ENCODE measurements around the gene SOCS7.

Gene SOCS7

DNA sequence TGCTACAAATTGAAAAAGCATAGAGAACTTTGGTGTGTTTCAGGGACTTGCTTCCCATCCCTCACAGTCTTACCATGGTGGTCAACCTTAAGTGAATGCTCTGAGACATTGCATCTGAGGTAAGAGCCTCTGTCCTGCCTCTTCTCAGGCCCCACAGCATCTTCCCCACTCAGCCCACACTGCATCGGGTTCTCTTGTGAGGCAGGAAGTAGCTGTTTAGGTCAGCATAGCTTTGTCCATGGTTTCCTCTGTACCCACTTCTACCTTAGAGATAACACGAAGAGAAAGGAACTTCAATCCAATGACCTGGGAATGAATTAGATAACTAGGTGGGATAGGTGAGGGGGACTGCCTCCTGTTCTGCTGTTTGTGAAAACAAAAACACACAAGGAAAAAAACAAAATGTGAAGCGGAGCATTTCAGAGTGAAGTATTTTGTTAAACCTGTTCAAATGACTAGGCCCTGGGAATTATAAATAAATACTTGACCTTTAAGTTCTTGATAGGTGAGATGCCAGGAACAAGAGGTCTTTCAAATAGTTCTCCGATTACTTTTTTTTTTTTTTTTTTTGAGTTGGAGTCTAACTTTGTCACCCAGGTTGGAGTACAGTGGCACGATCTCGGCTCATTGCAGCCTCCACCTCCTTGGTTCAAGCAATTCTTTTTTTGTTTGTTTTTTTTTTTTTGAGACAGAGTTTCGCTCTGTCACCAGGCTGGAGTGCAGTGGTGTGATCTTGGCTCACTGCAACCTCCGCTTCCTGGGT lies 17.7 kb downstream of the SOCS7 start:
- Mint-ChIP-seq H3K9me3 (no peaks in the 10 kb centered on the region), H3K27me3 (no peaks in the 10 kb centered on the region), H3K27ac (no peak overlapping the region), H3K36me3 (peaks cover 52% of the 10 kb centered on the region), H3K4me1 (no peaks in the 10 kb centered on the region), H3K4me3 (no peak overlapping the region)
- ATAC-seq: no peak

GRCh38 chr17:38379448-38379847 lies 27.8 kb downstream of the SOCS7 start:
- ATAC-seq: no peak
- no peaks in the 10 kb centered on the region for H3K27me3 Mint-ChIP-seq
- H3K27ac Mint-ChIP-seq: no peak overlapping the region
- no peaks in the 10 kb centered on the region for H3K4me1 Mint-ChIP-seq
- H3K9me3 Mint-ChIP-seq: no peaks in the 10 kb centered on the region
- H3K36me3 Mint-ChIP-seq: peaks cover 24% of the 10 kb centered on the region
- H3K4me3 Mint-ChIP-seq: no peak overlapping the region

DNA sequence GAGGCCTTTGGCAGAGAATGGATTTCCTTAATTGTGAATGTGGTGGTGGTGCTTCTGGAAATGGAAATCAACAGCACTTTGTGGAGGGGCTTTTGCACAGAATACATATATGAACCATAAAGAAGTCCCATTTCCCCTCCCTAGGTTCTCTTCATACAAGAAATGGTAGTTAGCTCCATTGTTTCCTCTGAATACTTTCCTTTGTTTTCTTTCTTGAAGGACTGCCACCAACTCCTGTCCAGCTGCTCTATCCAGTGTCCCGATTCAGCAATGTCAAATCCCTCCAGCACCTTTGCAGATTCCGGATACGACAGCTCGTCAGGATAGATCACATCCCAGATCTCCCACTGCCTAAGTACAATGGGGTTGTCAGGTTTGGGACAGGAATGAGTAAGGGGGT lies 43.4 kb downstream of the SOCS7 start:
- H3K4me1 Mint-ChIP-seq: no peaks in the 10 kb centered on the region
- H3K9me3 Mint-ChIP-seq: no peaks in the 10 kb centered on the region
- no peak overlapping the region for H3K4me3 Mint-ChIP-seq
- no peaks in the 10 kb centered on the region for H3K27me3 Mint-ChIP-seq
- peaks cover 54% of the 10 kb centered on the region for H3K36me3 Mint-ChIP-seq
- ATAC-seq: no peak
- H3K27ac Mint-ChIP-seq: no peak overlapping the region

- Mint-ChIP-seq H3K9me3 (no peaks in the 10 kb centered on the region), H3K4me1 (no peaks in the 10 kb centered on the region), H3K27me3 (no peaks in the 10 kb centered on the region), H3K36me3 (peaks cover 64% of the 10 kb centered on the region), H3K4me3 (no peak overlapping the region), H3K27ac (no peak overlapping the region)
- no peak for ATAC-seq
Measured at GRCh38 chr17:38397227-38397626, 45.6 kb downstream of the SOCS7 start.

- Mint-ChIP-seq H3K9me3 (no peaks in the 10 kb centered on the region), H3K4me3 (no peak overlapping the region), H3K4me1 (no peaks in the 10 kb centered on the region), H3K27me3 (no peaks in the 10 kb centered on the region), H3K27ac (no peak overlapping the region), H3K36me3 (peaks cover 61% of the 10 kb centered on the region)
- no peak for ATAC-seq
Measured at GRCh38 chr17:38400286-38400685, 48.6 kb downstream of the SOCS7 start.

GRCh38 chr17:38401459-38401858 lies 49.8 kb downstream of the SOCS7 start:
- Mint-ChIP-seq H3K9me3 (no peaks in the 10 kb centered on the region), H3K36me3 (peaks cover 49% of the 10 kb centered on the region), H3K4me1 (no peaks in the 10 kb centered on the region), H3K4me3 (no peak overlapping the region), H3K27ac (no peak overlapping the region), H3K27me3 (no peaks in the 10 kb centered on the region)
- no peak for ATAC-seq

GRCh38 chr17:38402897-38403296 lies 51.3 kb downstream of the SOCS7 start:
- H3K36me3 Mint-ChIP-seq: peaks cover 37% of the 10 kb centered on the region
- no peak overlapping the region for H3K27ac Mint-ChIP-seq
- peak; percentile 12 for ATAC-seq
- no peaks in the 10 kb centered on the region for H3K9me3 Mint-ChIP-seq
- H3K27me3 Mint-ChIP-seq: no peaks in the 10 kb centered on the region
- no peaks in the 10 kb centered on the region for H3K4me1 Mint-ChIP-seq
- H3K4me3 Mint-ChIP-seq: no peak overlapping the region

- H3K4me3 Mint-ChIP-seq: no peak overlapping the region
- no peaks in the 10 kb centered on the region for H3K4me1 Mint-ChIP-seq
- peaks cover 35% of the 10 kb centered on the region for H3K36me3 Mint-ChIP-seq
- H3K27ac Mint-ChIP-seq: no peak overlapping the region
- H3K9me3 Mint-ChIP-seq: no peaks in the 10 kb centered on the region
- H3K27me3 Mint-ChIP-seq: no peaks in the 10 kb centered on the region
- no peak for ATAC-seq
Measured at GRCh38 chr17:38403491-38403890, 51.8 kb downstream of the SOCS7 start.

GRCh38 chr17:38404174-38404943 lies 52.7 kb downstream of the SOCS7 start:
- Mint-ChIP-seq H3K9me3 (no peaks in the 10 kb centered on the region), H3K4me1 (no peaks in the 10 kb centered on the region), H3K27me3 (no peaks in the 10 kb centered on the region), H3K27ac (no peak overlapping the region), H3K4me3 (no peak overlapping the region), H3K36me3 (peaks cover 26% of the 10 kb centered on the region)
- ATAC-seq: no peak

DNA sequence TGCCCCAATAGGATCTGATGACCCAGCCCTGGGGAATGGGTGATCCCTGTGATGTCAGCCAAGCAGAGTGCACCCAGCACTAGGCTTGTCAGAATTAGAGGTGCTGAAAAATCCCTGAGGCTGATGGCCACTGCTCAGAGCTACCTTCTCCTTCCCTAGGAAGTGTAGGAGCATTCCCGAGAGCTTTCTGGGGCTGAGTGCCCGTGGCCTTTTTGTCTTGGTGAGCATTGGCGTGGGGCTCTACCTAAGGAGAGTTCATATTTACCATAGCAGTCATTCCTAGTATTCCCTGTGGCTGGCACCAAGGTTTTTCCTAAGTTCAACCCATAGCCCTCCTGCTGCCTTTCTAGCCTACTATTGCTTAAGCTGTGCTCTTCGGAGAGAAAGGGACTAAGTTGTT lies 54.0 kb downstream of the SOCS7 start:
- no peak for ATAC-seq
- Mint-ChIP-seq H3K4me1 (no peaks in the 10 kb centered on the region), H3K36me3 (peaks cover 14% of the 10 kb centered on the region)

DNA sequence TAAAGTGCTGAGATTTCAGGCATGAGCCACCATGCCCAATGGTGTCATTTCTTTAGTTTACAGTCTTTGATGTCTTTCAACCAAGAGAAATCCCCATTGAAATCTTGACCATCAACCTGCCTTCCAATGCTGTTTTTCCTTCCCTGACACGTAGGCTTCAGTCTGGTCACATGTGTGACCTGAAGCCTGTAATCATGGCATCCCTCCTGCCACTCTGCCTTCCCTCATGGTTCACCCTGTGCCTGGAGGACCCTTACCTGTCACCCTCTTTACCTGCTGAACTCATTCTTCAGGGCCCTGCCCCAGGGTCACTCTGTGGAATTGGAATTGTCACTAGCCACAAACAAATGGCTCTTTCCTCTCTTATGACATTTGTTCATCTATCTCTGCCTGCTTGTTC lies 58.6 kb downstream of the SOCS7 start:
- no peak for ATAC-seq
- H3K36me3 Mint-ChIP-seq: no peaks in the 10 kb centered on the region
- no peak overlapping the region for H3K27ac Mint-ChIP-seq
- H3K27me3 Mint-ChIP-seq: peaks cover 36% of the 10 kb centered on the region
- H3K9me3 Mint-ChIP-seq: no peaks in the 10 kb centered on the region
- H3K4me3 Mint-ChIP-seq: no peak overlapping the region
- H3K4me1 Mint-ChIP-seq: no peaks in the 10 kb centered on the region

More for the DNA sequence above, 54.0 kb downstream of the SOCS7 start:
- no peak overlapping the region for H3K4me3 Mint-ChIP-seq
- peaks cover 6% of the 10 kb centered on the region for H3K27me3 Mint-ChIP-seq
- H3K27ac Mint-ChIP-seq: no peak overlapping the region
- H3K9me3 Mint-ChIP-seq: no peaks in the 10 kb centered on the region

- Mint-ChIP-seq H3K27me3 (peaks cover 80% of the 10 kb centered on the region), H3K4me1 (peaks cover 14% of the 10 kb centered on the region), H3K4me3 (no peak overlapping the region), H3K36me3 (no peaks in the 10 kb centered on the region), H3K27ac (no peak overlapping the region), H3K9me3 (no peaks in the 10 kb centered on the region)
- no peak for ATAC-seq
Measured at GRCh38 chr17:38415250-38416194, 63.9 kb downstream of the SOCS7 start.

GRCh38 chr17:38416840-38417209 lies 65.2 kb downstream of the SOCS7 start:
- Mint-ChIP-seq H3K36me3 (no peaks in the 10 kb centered on the region), H3K4me1 (peaks cover 14% of the 10 kb centered on the region), H3K4me3 (no peak overlapping the region), H3K27me3 (peaks cover 80% of the 10 kb centered on the region), H3K27ac (no peak overlapping the region), H3K9me3 (no peaks in the 10 kb centered on the region)
- no peak for ATAC-seq

DNA sequence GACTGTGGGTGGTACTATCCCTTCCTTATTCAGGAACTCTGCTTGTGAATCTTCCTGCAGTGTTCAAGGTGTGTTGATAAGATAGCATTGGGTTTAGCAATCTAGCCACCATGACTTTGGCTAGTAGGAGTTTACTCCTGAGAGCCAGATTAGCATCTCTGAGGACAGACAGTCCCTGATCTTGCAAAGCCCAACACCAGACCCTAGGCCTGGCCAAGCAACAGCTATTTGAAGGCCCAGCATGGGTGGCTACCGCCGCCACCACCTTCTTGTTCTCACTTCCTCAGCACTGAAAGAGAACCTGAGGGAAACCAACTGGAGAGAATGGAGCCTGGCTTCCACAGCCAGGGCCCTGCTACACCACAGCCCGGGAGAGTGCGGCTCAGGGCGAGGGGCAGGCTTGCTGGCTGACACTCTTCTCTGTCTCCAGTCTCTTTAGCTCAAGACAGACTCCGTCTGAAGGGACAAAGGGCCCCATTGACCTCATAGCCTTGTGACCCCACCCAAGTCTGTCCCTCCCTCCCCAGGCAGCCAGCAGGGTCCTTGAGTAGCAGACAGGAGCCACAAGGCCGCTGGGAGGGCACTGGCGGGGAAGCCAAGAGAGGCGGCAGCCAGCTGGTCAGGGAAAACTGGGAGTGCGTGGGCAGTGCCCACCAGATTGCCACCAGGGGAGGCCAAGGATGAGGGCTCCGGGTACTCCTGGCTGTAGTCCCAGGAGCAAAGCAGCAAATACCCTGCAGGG lies 65.7 kb downstream of the SOCS7 start:
- Mint-ChIP-seq H3K4me1 (peaks cover 14% of the 10 kb centered on the region), H3K4me3 (no peak overlapping the region), H3K27me3 (peaks cover 81% of the 10 kb centered on the region), H3K27ac (no peak overlapping the region), H3K9me3 (no peaks in the 10 kb centered on the region), H3K36me3 (no peaks in the 10 kb centered on the region)
- no peak for ATAC-seq
